ENCODE results near the gene ZNF683.

The ZNF683 gene

GRCh38 chr1:26357121-26357602, 15.4 kb downstream of the ZNF683 start:
- DNase-seq: no peak

- DNase-seq: no peak
These were observed 16.4 kb downstream of the ZNF683 start for GRCh38 chr1:26356106-26356505.

- no peak for DNase-seq
These were observed 17.6 kb downstream of the ZNF683 start for GRCh38 chr1:26354972-26355371.

GRCh38 chr1:26353976-26354820, 18.4 kb downstream of the ZNF683 start, which contains the start of gene CRYBG2:
Gene CRYBG2 (minus strand): TSS chr1:26354130. CDS start chr1:26346657, 7,473 bp downstream.
- no peak for DNase-seq

- no peak for DNase-seq
These were observed 19.2 kb downstream of the ZNF683 start for GRCh38 chr1:26353210-26353859.

GRCh38 chr1:26352338-26352679, 20.2 kb downstream of the ZNF683 start:
- DNase-seq: no peak

- DNase-seq: no peak
These were observed 20.8 kb downstream of the ZNF683 start for GRCh38 chr1:26351590-26352337.

GRCh38 chr1:26350701-26351589, 21.6 kb downstream of the ZNF683 start:
- DNase-seq: no peak

GRCh38 chr1:26350343-26350700, 22.2 kb downstream of the ZNF683 start:
- DNase-seq: no peak

- DNase-seq: no peak
These were observed 22.7 kb downstream of the ZNF683 start for GRCh38 chr1:26349877-26350244.

GRCh38 chr1:26349188-26349876, 23.2 kb downstream of the ZNF683 start:
- no peak for DNase-seq

- DNase-seq: no peak
These were observed 26.1 kb downstream of the ZNF683 start for GRCh38 chr1:26346274-26347033.

GRCh38 chr1:26345718-26346117, 26.8 kb downstream of the ZNF683 start:
- DNase-seq: no peak

GRCh38 chr1:26344147-26344920, 28.2 kb downstream of the ZNF683 start:
- DNase-seq: no peak

- DNase-seq: no peak
These were observed 32.5 kb downstream of the ZNF683 start for GRCh38 chr1:26340047-26340481.

- no peak for DNase-seq
These were observed 33.9 kb downstream of the ZNF683 start for GRCh38 chr1:26338670-26339069.

- DNase-seq: no peak
These were observed 34.9 kb downstream of the ZNF683 start for GRCh38 chr1:26337625-26338024.

GRCh38 chr1:26337206-26337535, 35.4 kb downstream of the ZNF683 start:
- DNase-seq: no peak

- peak; percentile 87 for DNase-seq
These were observed 35.9 kb downstream of the ZNF683 start for GRCh38 chr1:26336477-26337205.
